PC-9 (cell line): ENCODE measurements around the gene PLPPR1. TPM values are rescaled to one million over a fixed set of nuclear protein-coding genes. Genes with fewer than 3 reads are reported as not detected.

Source experiments
- BruUV-seq: library from RNA; stranded (reverse); fragments of 400-500 nt; replicated peaks from 2 replicates; lab custom pipeline; 2021; lab: Mats Ljungman, UMichigan
- CTCF ChIA-PET: fragments of 300-600 bp; sonication (Branson Sonifier 250); formaldehyde crosslinking; loops from one replicate; lab custom pipeline; 2022; ENCODE audit warnings: antibody characterized with exemption; lab: Charles Lee
- POLR2A ChIA-PET: fragments of 300-600 bp; sonication (Branson Sonifier 250); formaldehyde crosslinking; loops from one replicate; lab custom pipeline; 2022; ENCODE audit warnings: antibody characterized with exemption; ENCODE audit not compliant: unreplicated experiment; lab: Charles Lee
- DNase-seq, 2 experiments: peaks; one replicate each; pipeline versions ENCODE4 v3.0.0 to v3.0.0-alpha.2; 2015 to 2022; ENCODE audit warnings: mixed read lengths in 1 of 2
- H2AFZ ChIP-seq: fragments of 200-600 bp; sonication (generic); 2 replicates; pipeline ENCODE4 v1.8.1; 2017; ENCODE audit warnings: antibody characterized with exemption
- H3F3A ChIP-seq: fragments of 200-600 bp; sonication (generic); 2 replicates; pipeline ENCODE4 v1.8.1; 2017; ENCODE audit warnings: antibody characterized with exemption, mild to moderate bottlenecking, low read depth; ENCODE audit not compliant: insufficient read depth
- H3K27ac ChIP-seq: fragments of 200-600 bp; sonication (generic); 2 replicates; pipeline ENCODE4 v1.6.1; 2016; ENCODE audit warnings: mixed run types
- H3K27me3 ChIP-seq: fragments of 200-600 bp; sonication (generic); 2 replicates; pipeline ENCODE4 v1.6.1; 2016; ENCODE audit warnings: low read depth, mixed run types; ENCODE audit not compliant: insufficient read depth
- H3K36me3 ChIP-seq: fragments of 200-600 bp; sonication (generic); 2 replicates; pipeline ENCODE4 v1.6.1; 2016; ENCODE audit warnings: low read depth, mixed run types
- H3K4me1 ChIP-seq: fragments of 200-600 bp; sonication (generic); replicated peaks from 2 replicates; pipeline ENCODE4 v1.6.1; 2016; ENCODE audit warnings: mixed run types; ENCODE audit not compliant: insufficient read depth
- H3K4me2 ChIP-seq: fragments of 200-600 bp; sonication (generic); 2 replicates; pipeline ENCODE4 v1.6.1; 2017; ENCODE audit warnings: mixed run types
- H3K4me3 ChIP-seq: fragments of 200-600 bp; sonication (generic); 2 replicates; pipeline ENCODE4 v1.6.1; 2016; ENCODE audit warnings: mixed run types
- H3K79me2 ChIP-seq: fragments of 200-600 bp; sonication (generic); 2 replicates; pipeline ENCODE4 v1.6.1; 2017; ENCODE audit warnings: low read depth, mixed run types
- H3K9me2 ChIP-seq: fragments of 200-600 bp; sonication (generic); 2 replicates; pipeline ENCODE4 v1.8.1; 2017; ENCODE audit warnings: mild to moderate bottlenecking; ENCODE audit not compliant: insufficient read depth
- H3K9me3 ChIP-seq: fragments of 200-600 bp; sonication (generic); 2 replicates; pipeline ENCODE4 v1.8.1; 2016; ENCODE audit warnings: low read depth; ENCODE audit not compliant: insufficient read depth
- H4K20me1 ChIP-seq: fragments of 200-600 bp; sonication (generic); 2 replicates; pipeline ENCODE4 v1.8.1; 2017; ENCODE audit not compliant: insufficient read depth
- CTCF ChIP-seq: fragments of 200-600 bp; sonication (generic); conservative IDR thresholded peaks from 2 replicates; pipeline ENCODE4 v1.6.1; 2017; ENCODE audit warnings: mixed run types, antibody characterized with exemption, mild to moderate bottlenecking, moderate library complexity
- EZH2 ChIP-seq: fragments of 200-600 bp; sonication (generic); IDR thresholded peaks from 2 replicates; pipeline ENCODE4 v1.8.0; 2017; ENCODE audit warnings: antibody characterized with exemption, low read depth
- intact Hi-C: fragments of 100-400 bp; cut with micrococcal nuclease; formaldehyde crosslinking; loops from one replicate; pipeline ENCODE4 v1.10.0; 2022; ENCODE audit not compliant: unreplicated experiment
- total RNA-seq: library from RNA; stranded (reverse); gene quantifications from 2 replicates; pipeline ENCODE4 v1.2.3, GENCODE V29; 2021

PLPPR1 gene
- total RNA-seq, 1 experiment from 2014 or later: not detected

GRCh38 chr9:101265261-101265660 lies 236.7 kb downstream of the PLPPR1 start:
- TF ChIP-seq CTCF (no peak), EZH2 (no peak)
- DNase-seq: no peak
- Histone ChIP-seq H3K79me2 (no peaks in the 10 kb centered on the region), H2AFZ (no peak overlapping the region), H3K36me3 (no peaks in the 10 kb centered on the region), H3K4me3 (no peak overlapping the region), H3K9me3 (no peaks in the 10 kb centered on the region), H3K27ac (no peak overlapping the region), H3K4me2 (no peak overlapping the region), H3K27me3 (no peaks in the 10 kb centered on the region), H3F3A (no peaks in the 10 kb centered on the region), H3K9me2 (no peaks in the 10 kb centered on the region; the same call in 1 of the 2 replicates), H4K20me1 (no peaks in the 10 kb centered on the region), H3K4me1 (no peaks in the 10 kb centered on the region)
- no TSS peak for BruUV-seq
- CTCF ChIA-PET: no interaction called here
- intact Hi-C loops: no loop called here
- POLR2A ChIA-PET: no interaction called here

- Histone ChIP-seq H3K4me2 (no peak overlapping the region), H3K4me1 (no peaks in the 10 kb centered on the region), H3F3A (no peaks in the 10 kb centered on the region), H3K9me2 (no peaks in the 10 kb centered on the region; the same call in 1 of the 2 replicates), H3K79me2 (no peaks in the 10 kb centered on the region), H2AFZ (no peak overlapping the region), H3K27ac (no peak overlapping the region), H3K4me3 (no peak overlapping the region), H3K36me3 (no peaks in the 10 kb centered on the region), H3K27me3 (no peaks in the 10 kb centered on the region), H4K20me1 (no peaks in the 10 kb centered on the region), H3K9me3 (no peaks in the 10 kb centered on the region)
- no TSS peak for BruUV-seq
- no peak for TF ChIP-seq EZH2
- TF ChIP-seq CTCF: no peak
- no peak for DNase-seq
- intact Hi-C loops: no loop called here
- ChIA-PET CTCF (no interaction called here), POLR2A (no interaction called here)
Measured at GRCh38 chr9:101268426-101268825, 239.9 kb downstream of the PLPPR1 start.

GRCh38 chr9:101269591-101270283 lies 241.2 kb downstream of the PLPPR1 start:
- Histone ChIP-seq H3K27ac (no peak overlapping the region), H3K9me3 (no peaks in the 10 kb centered on the region), H3K79me2 (no peaks in the 10 kb centered on the region), H2AFZ (no peak overlapping the region), H3F3A (no peaks in the 10 kb centered on the region), H3K4me2 (no peak overlapping the region), H3K36me3 (no peaks in the 10 kb centered on the region), H3K4me1 (no peaks in the 10 kb centered on the region), H4K20me1 (no peaks in the 10 kb centered on the region), H3K27me3 (no peaks in the 10 kb centered on the region), H3K4me3 (no peak overlapping the region), H3K9me2 (no peaks in the 10 kb centered on the region; the same call in 1 of the 2 replicates)
- TF ChIP-seq CTCF (no peak), EZH2 (no peak)
- CTCF ChIA-PET: no interaction called here
- no TSS peak for BruUV-seq
- no peak for DNase-seq
- intact Hi-C loops: no loop called here
- POLR2A ChIA-PET: no interaction called here
